Left lung (tissue), 10 donors: Measurements from ENCODE around the gene UBAP2L. TPM values are rescaled to one million over a fixed set of nuclear protein-coding genes. Genes with fewer than 3 reads are reported as not detected.

Experiments
- ATAC-seq: fragments of 200-7000 bp; cut with Tn5 transposase; one replicate; pipeline ENCODE4 v1.9.1; 2020; ENCODE audit warnings: moderate library complexity
- DNase-seq, 4 donors: peaks; one replicate each; pipeline ENCODE4 v3.0.0-alpha.2; 2013 to 2020
- H3K27ac ChIP-seq, 2 donors: fragments of 200-600 bp; sonication (generic) in 1 of 2; one replicate each; pipeline versions ENCODE4 v1.5.0 to v1.8.0; 2020 to 2021
- H3K27me3 ChIP-seq, 2 donors: fragments of 200-600 bp; sonication (generic) in 1 of 2; one replicate each; pipeline versions ENCODE4 v1.5.0 to v1.8.0; 2020 to 2021
- H3K36me3 ChIP-seq, 2 donors: fragments of 200-600 bp; sonication (generic) in 1 of 2; one replicate each; pipeline versions ENCODE4 v1.5.0 to v1.8.0; 2020 to 2021
- H3K4me1 ChIP-seq, 2 donors: fragments of 200-600 bp; one replicate each; pipeline ENCODE4 v1.8.0; 2021
- H3K4me3 ChIP-seq, 2 donors: fragments of 200-600 bp; sonication (generic) in 1 of 2; one replicate each; pipeline versions ENCODE4 v1.5.0 to v1.8.0; 2020 to 2021; ENCODE audit warnings: mild to moderate bottlenecking in 1 of 2
- H3K9me3 ChIP-seq, 2 donors: fragments of 200-600 bp; sonication (generic) in 1 of 2; one replicate each; pipeline versions ENCODE4 v1.5.0 to v1.8.0; 2020 to 2021
- intact Hi-C, 2 donors: fragments of 100-400 bp; cut with DNase I; formaldehyde crosslinking; loops; one replicate each; pipeline versions ENCODE4 v1.11.2 to v1.14.2; 2022
- polyA plus RNA-seq, 6 donors: library from polyadenylated mRNA; unstranded; fragments of 120-200 nt; gene quantifications; one replicate each; pipeline ENCODE4 v1.2.1, GENCODE V29; 2013; ENCODE audit not compliant: insufficient read length in 6 of 6
- total RNA-seq, 2 donors: library from RNA; stranded (reverse); fragmentation: NEBNext Ultra II Directional; extraction: Animal tissue kit (Norgen Biotek cat#: 25700); gene quantifications; one replicate each; pipeline ENCODE4 v1.2.1, GENCODE V29; 2021
- TF ChIP-seq, protein P1 (sequence below), 2 donors: fragments of 200-600 bp; sonication (generic) in 1 of 2; IDR thresholded peaks; one replicate each; pipeline versions ENCODE4 v1.5.0 to v1.8.0; 2021; ENCODE audit warnings: antibody characterized with exemption in 2 of 2
- donor health status: DM: no; HTN: yes; CAD: no.
- donor health status: DM: no; HTN: no; CAD: no.

The UBAP2L gene
- total and polyA plus RNA-seq, 8 donors: 131 to 201 (median 174) TPM

GRCh38 chr1:154263465-154264332, 42.9 kb downstream of the UBAP2L start:
- Histone ChIP-seq H3K27me3 (no peaks in the 10 kb centered on the region), H3K36me3 (peaks cover 6 to 96% of the 10 kb centered on the region in 2 donors), H3K9me3 (no peaks in the 10 kb centered on the region), H3K4me3 (no peak overlapping the region), H3K4me1 (peaks cover 0 to 4% of the 10 kb centered on the region in 2 donors), H3K27ac (no peak overlapping the region)
- ATAC-seq: no peak
- no peak for DNase-seq
- intact Hi-C loops: no loop called here
- TF ChIP-seq, protein P1, sequence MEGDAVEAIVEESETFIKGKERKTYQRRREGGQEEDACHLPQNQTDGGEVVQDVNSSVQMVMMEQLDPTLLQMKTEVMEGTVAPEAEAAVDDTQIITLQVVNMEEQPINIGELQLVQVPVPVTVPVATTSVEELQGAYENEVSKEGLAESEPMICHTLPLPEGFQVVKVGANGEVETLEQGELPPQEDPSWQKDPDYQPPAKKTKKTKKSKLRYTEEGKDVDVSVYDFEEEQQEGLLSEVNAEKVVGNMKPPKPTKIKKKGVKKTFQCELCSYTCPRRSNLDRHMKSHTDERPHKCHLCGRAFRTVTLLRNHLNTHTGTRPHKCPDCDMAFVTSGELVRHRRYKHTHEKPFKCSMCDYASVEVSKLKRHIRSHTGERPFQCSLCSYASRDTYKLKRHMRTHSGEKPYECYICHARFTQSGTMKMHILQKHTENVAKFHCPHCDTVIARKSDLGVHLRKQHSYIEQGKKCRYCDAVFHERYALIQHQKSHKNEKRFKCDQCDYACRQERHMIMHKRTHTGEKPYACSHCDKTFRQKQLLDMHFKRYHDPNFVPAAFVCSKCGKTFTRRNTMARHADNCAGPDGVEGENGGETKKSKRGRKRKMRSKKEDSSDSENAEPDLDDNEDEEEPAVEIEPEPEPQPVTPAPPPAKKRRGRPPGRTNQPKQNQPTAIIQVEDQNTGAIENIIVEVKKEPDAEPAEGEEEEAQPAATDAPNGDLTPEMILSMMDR (IDR thresholded peaks at IDR 0.05): no peak

- Histone ChIP-seq H3K4me3 (no peak overlapping the region), H3K27me3 (no peaks in the 10 kb centered on the region), H3K36me3 (peaks cover 6 to 96% of the 10 kb centered on the region in 2 donors), H3K27ac (no peak overlapping the region), H3K9me3 (no peaks in the 10 kb centered on the region), H3K4me1 (peaks cover 0 to 4% of the 10 kb centered on the region in 2 donors)
- TF ChIP-seq, protein P1 (IDR thresholded peaks at IDR 0.05): no peak
- ATAC-seq: no peak
- intact Hi-C loops: no loop called here
- DNase-seq: no peak
Measured at GRCh38 chr1:154264454-154264853, 43.7 kb downstream of the UBAP2L start.

GRCh38 chr1:154265586-154265985, 44.8 kb downstream of the UBAP2L start:
- peaks cover 6 to 96% of the 10 kb centered on the region in 2 donors for H3K36me3 ChIP-seq
- ATAC-seq: no peak
- no peak overlapping the region for H3K27ac ChIP-seq

DNA sequence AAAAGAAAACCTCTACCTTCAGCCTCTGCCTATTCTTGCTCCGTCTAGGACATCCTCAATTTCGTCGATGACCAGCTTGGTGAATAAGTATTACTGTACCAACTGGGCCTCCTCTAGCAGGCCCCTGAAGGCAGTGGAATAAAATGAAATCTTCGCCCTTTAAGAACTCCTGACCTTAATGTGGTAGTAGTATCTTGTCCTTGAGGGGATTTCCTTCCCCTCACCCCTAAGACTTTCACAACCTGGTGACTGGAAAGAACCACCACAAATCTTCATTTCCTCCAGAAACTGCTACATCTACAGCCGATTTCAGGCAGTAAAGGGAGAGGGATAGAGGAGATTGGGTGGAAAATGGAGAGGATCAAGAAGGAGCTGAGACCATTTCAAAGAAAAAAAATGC, 50.1 kb downstream of the UBAP2L start:
- ATAC-seq: no peak

More at GRCh38 chr1:154265586-154265985, 44.8 kb downstream of the UBAP2L start:
- DNase-seq: no peak
- Histone ChIP-seq H3K9me3 (no peaks in the 10 kb centered on the region), H3K4me3 (no peak overlapping the region), H3K4me1 (peaks cover 0 to 4% of the 10 kb centered on the region in 2 donors), H3K27me3 (no peaks in the 10 kb centered on the region)
- intact Hi-C loops: no loop called here
- TF ChIP-seq, protein P1 (IDR thresholded peaks at IDR 0.05): no peak

More for the DNA sequence above, 50.1 kb downstream of the UBAP2L start:
- Histone ChIP-seq H3K27ac (no peak overlapping the region), H3K4me3 (no peak overlapping the region), H3K36me3 (peaks cover 4 to 67% of the 10 kb centered on the region in 2 donors), H3K27me3 (no peaks in the 10 kb centered on the region), H3K4me1 (peaks cover 3 to 25% of the 10 kb centered on the region in 2 donors), H3K9me3 (no peaks in the 10 kb centered on the region)
- TF ChIP-seq, protein P1 (IDR thresholded peaks at IDR 0.05): no peak
- intact Hi-C loops: no loop called here
- no peak for DNase-seq
